IMR-90 (cell line): ENCODE data around the gene CBX5. TPM values are rescaled to one million over a fixed set of nuclear protein-coding genes. Genes with fewer than 3 reads are reported as not detected.

Experiments used
- ATAC-seq: fragments of 200-7000 bp; cut with Tn5 transposase; 2 replicates; pipeline ENCODE4 v1.9.1; 2020; ENCODE audit warnings: low read depth, mild to moderate bottlenecking, moderate library complexity
- BruUV-seq: library from RNA; stranded (reverse); fragments of 400-500 nt; replicated peaks from 2 replicates; lab custom pipeline; 2021; lab: Mats Ljungman, UMichigan
- CTCF ChIA-PET: fragments of 300-600 bp; formaldehyde crosslinking; extraction: SDS; loops from one replicate; lab custom pipeline; 2021; ENCODE audit warnings: antibody characterized with exemption; lab: Yijun Ruan, JAX
- POLR2A ChIA-PET: fragments of 300-600 bp; sonication (Branson Sonifier 250); formaldehyde crosslinking; loops from one replicate; lab custom pipeline; 2022; ENCODE audit warnings: antibody characterized with exemption; ENCODE audit not compliant: unreplicated experiment; lab: Charles Lee
- DNase-seq: peaks from one replicate; pipeline ENCODE4 v3.0.0; 2013
- H2AFZ ChIP-seq: replicated peaks from 2 replicates; pipeline ENCODE3; 2013; ENCODE audit warnings: low read length, mild to moderate bottlenecking; ENCODE audit not compliant: poor library complexity
- H2AK5ac ChIP-seq: 2 replicates; pipeline ENCODE4 v1.6.1; 2013; ENCODE audit warnings: low read depth, low read length, inconsistent platforms
- H2AK9ac ChIP-seq: replicated peaks from 2 replicates; pipeline ENCODE3; 2013; ENCODE audit warnings: mild to moderate bottlenecking, low read depth, low read length, moderate library complexity; ENCODE audit not compliant: poor library complexity
- H2BK120ac ChIP-seq: 2 replicates; pipeline ENCODE4 v1.6.1; 2013; ENCODE audit warnings: low read depth, low read length, inconsistent platforms
- H2BK15ac ChIP-seq: 3 replicates; pipeline ENCODE4 v1.6.1; 2013; ENCODE audit warnings: low read depth, low read length, inconsistent platforms
- H2BK20ac ChIP-seq: 2 replicates; pipeline ENCODE4 v1.6.1; 2013; ENCODE audit warnings: low read depth, mild to moderate bottlenecking, inconsistent platforms, low read length, moderate library complexity
- H2BK5ac ChIP-seq: 2 replicates; pipeline ENCODE4 v1.6.1; 2013; ENCODE audit warnings: mild to moderate bottlenecking, low read depth, low read length, inconsistent platforms; ENCODE audit not compliant: poor library complexity, severe bottlenecking
- H3K14ac ChIP-seq: replicated peaks from 2 replicates; pipeline ENCODE4 v1.6.1; 2013; ENCODE audit warnings: low read depth, low read length, inconsistent platforms
- H3K18ac ChIP-seq: 2 replicates; pipeline ENCODE4 v1.6.1; 2013; ENCODE audit warnings: low read depth, low read length, control low read depth
- H3K23ac ChIP-seq: 2 replicates; pipeline ENCODE4 v1.6.1; 2013; ENCODE audit warnings: low read depth, low read length, inconsistent platforms
- H3K27ac ChIP-seq: 2 replicates; pipeline ENCODE4 v1.5.1; 2013; ENCODE audit warnings: mild to moderate bottlenecking, control low read depth, low read length; ENCODE audit not compliant: insufficient read depth
- H3K27me3 ChIP-seq: 2 replicates; pipeline ENCODE4 v1.6.1; 2013; ENCODE audit warnings: low read length; ENCODE audit not compliant: control insufficient read depth, insufficient read depth
- H3K36me3 ChIP-seq: 2 replicates; pipeline ENCODE4 v1.6.1; 2013; ENCODE audit warnings: low read length, mixed read lengths; ENCODE audit not compliant: control insufficient read depth, insufficient read depth
- H3K4ac ChIP-seq: 2 replicates; pipeline ENCODE4 v1.6.1; 2013; ENCODE audit warnings: low read depth, low read length, inconsistent platforms
- H3K4me1 ChIP-seq: 2 replicates; pipeline ENCODE4 v1.6.1; 2013; ENCODE audit warnings: low read length, mixed read lengths; ENCODE audit not compliant: control insufficient read depth, insufficient read depth
- H3K4me2 ChIP-seq: 2 replicates; pipeline ENCODE4 v1.6.1; 2013; ENCODE audit warnings: low read depth, mild to moderate bottlenecking, control low read depth, low read length, moderate library complexity
- H3K4me3 ChIP-seq: 2 replicates; pipeline ENCODE4 v1.5.1; 2013; ENCODE audit warnings: low read depth, mild to moderate bottlenecking, control low read depth, low read length, moderate library complexity; ENCODE audit not compliant: insufficient read depth
- H3K56ac ChIP-seq: 2 replicates; pipeline ENCODE4 v1.6.1; 2013; ENCODE audit warnings: low read length, inconsistent platforms; ENCODE audit not compliant: insufficient read depth; ENCODE audit errors: extremely low read depth
- H3K79me1 ChIP-seq, 2 experiments: 2 replicates each; pipeline ENCODE4 v1.6.1; 2013; ENCODE audit warnings: low read length in 2 of 2, inconsistent platforms in 1 of 2, low read depth in 1 of 2
- H3K9ac ChIP-seq: 2 replicates; pipeline ENCODE4 v1.6.1; 2013; ENCODE audit warnings: low read depth, low read length, control low read depth
- H3K9me1 ChIP-seq: 2 replicates; pipeline ENCODE4 v1.6.1; 2013; ENCODE audit warnings: low read length, inconsistent platforms; ENCODE audit not compliant: insufficient read depth
- H3K9me3 ChIP-seq: 2 replicates; pipeline ENCODE4 v1.6.1; 2013; ENCODE audit warnings: low read length; ENCODE audit not compliant: control insufficient read depth, insufficient read depth
- H4K20me1 ChIP-seq: 2 replicates; pipeline ENCODE4 v1.6.1; 2013; ENCODE audit warnings: low read length, inconsistent platforms; ENCODE audit not compliant: insufficient read depth
- H4K5ac ChIP-seq: 2 replicates; pipeline ENCODE4 v1.6.1; 2013; ENCODE audit warnings: mild to moderate bottlenecking, low read depth, low read length, control low read depth
- H4K8ac ChIP-seq, 2 experiments: 2 replicates each; pipeline ENCODE4 v1.6.1; 2013; ENCODE audit warnings: low read depth in 2 of 2, low read length in 2 of 2, control low read depth in 1 of 2, inconsistent platforms in 1 of 2
- H4K91ac ChIP-seq: 2 replicates; pipeline ENCODE4 v1.6.1; 2013; ENCODE audit warnings: low read depth, low read length, inconsistent platforms; ENCODE audit not compliant: insufficient read depth
- BHLHE40 ChIP-seq: fragments of 150-350 bp; IDR thresholded peaks from 2 replicates; pipeline ENCODE4 v1.6.1; 2016; ENCODE audit warnings: mild to moderate bottlenecking, low read depth, low read length
- CEBPB ChIP-seq: IDR thresholded peaks from 2 replicates; pipeline ENCODE4 v1.6.1; 2012; ENCODE audit warnings: low read depth, low read length, improper control_type of control experiment
- CHD1 ChIP-seq: IDR thresholded peaks from 2 replicates; pipeline ENCODE4 v1.6.1; 2012; ENCODE audit warnings: low read depth, low read length, improper control_type of control experiment
- FOS ChIP-seq: fragments of 150-350 bp; IDR thresholded peaks from 2 replicates; pipeline ENCODE4 v1.6.1; 2016; ENCODE audit warnings: low read depth, low read length
- MAFK ChIP-seq: IDR thresholded peaks from 2 replicates; pipeline ENCODE4 v1.6.1; 2012; ENCODE audit warnings: low read depth, low read length, improper control_type of control experiment
- NFE2L2 ChIP-seq: fragments of 150-350 bp; IDR thresholded peaks from 2 replicates; pipeline ENCODE4 v1.6.1; 2016; ENCODE audit warnings: low read depth, mild to moderate bottlenecking, low read length
- RAD21 ChIP-seq: IDR thresholded peaks from 2 replicates; pipeline ENCODE4 v1.6.1; 2012; ENCODE audit warnings: low read length, improper control_type of control experiment
- RCOR1 ChIP-seq: IDR thresholded peaks from 2 replicates; pipeline ENCODE4 v1.6.1; 2012; ENCODE audit warnings: mild to moderate bottlenecking, low read length, improper control_type of control experiment; ENCODE audit not compliant: insufficient replicate concordance
- RFX5 ChIP-seq: IDR thresholded peaks from 2 replicates; pipeline ENCODE4 v1.8.0; 2012; ENCODE audit warnings: low read depth, mild to moderate bottlenecking, low read length, moderate library complexity
- SMC3 ChIP-seq: fragments of 150-350 bp; IDR thresholded peaks from 2 replicates; pipeline ENCODE4 v1.6.1; 2016; ENCODE audit warnings: low read depth, mild to moderate bottlenecking, antibody characterized with exemption, low read length, moderate library complexity
- WGBS, 2 experiments: methylation state at CpG; one replicate each; pipeline versions ENCODE4 v1.1.5 to v1.1.7; 2013; ENCODE audit warnings: missing lambda C conversion rate in 2 of 2; ENCODE audit not compliant: insufficient read length in 1 of 2; ENCODE audit errors: extremely low coverage in 2 of 2; 5-methylcytosine and 5-hydroxymethylcytosine counted together
- dilution Hi-C: fragments of 300-500 bp; cut with HindIII; formaldehyde crosslinking; loops from one replicate; pipeline ENCODE4 v1.14.3; 2018; ENCODE audit warnings: low sequenced_read_pairs; ENCODE audit not compliant: unreplicated experiment
- in situ Hi-C: fragments of 300-500 bp; cut with MboI; formaldehyde crosslinking; loops from 3 replicates; pipeline ENCODE4 v1.14.3; 2019; ENCODE audit warnings: low sequenced_read_pairs, inconsistent platforms, mixed read lengths
- intact Hi-C: fragments of 100-400 bp; cut with micrococcal nuclease; formaldehyde crosslinking; loops from 2 replicates; pipeline ENCODE4 v1.10.0; 2022
- polyA plus RNA-seq, 3 experiments: library from polyadenylated mRNA; depleted of rRNA; stranded (reverse); fragments of >200 nt; gene quantifications; 2 replicates each; pipeline ENCODE4 v1.2.3, GENCODE V29; 2012; ENCODE audit warnings: low replicate concordance in 1 of 3
- total RNA-seq: library from RNA; depleted of rRNA; stranded (reverse); fragments of >200 nt; gene quantifications from 2 replicates; pipeline ENCODE4 v1.2.3, GENCODE V29; 2012
- TF ChIP-seq, protein P1 (sequence below): fragments of 150-350 bp; IDR thresholded peaks from 2 replicates; pipeline ENCODE4 v1.6.1; 2016; ENCODE audit warnings: low read depth, mild to moderate bottlenecking, low read length, moderate library complexity, borderline replicate concordance
- TF ChIP-seq, protein P2 (sequence below): fragments of 150-350 bp; IDR thresholded peaks from 2 replicates; pipeline ENCODE4 v1.6.1; 2017; ENCODE audit warnings: mild to moderate bottlenecking, antibody characterized with exemption, low read length, low read depth

The CBX5 gene
- total and polyA plus RNA-seq, 2 of the 4 experiments (the other 2 are of a cell fraction): 18.0 to 40.9 TPM

DNA sequence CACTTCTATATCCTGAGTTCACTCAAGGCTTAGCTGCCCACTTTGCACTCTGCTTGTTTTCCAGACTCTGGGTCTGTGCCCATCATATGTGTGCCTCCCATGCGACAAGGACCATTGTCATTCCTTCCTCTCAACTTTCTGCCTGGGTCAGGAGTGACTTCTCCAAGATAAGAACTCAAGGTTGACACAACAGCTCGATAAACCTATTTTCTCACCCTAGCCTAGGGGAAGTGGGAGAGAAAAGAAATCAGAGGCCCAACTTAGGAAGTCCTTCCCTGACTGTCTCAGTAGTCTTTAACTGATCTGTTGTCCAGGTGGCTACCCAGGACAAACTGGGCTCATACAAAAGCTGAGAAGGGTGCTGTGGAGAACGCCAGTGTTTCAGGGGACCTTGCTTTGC lies 92.8 kb downstream of the CBX5 start:
- Histone ChIP-seq H4K5ac (no peak overlapping the region), H2AK9ac (no peak overlapping the region), H3K4me2 (no peak overlapping the region), H3K4me3 (no peak overlapping the region), H3K18ac (no peak overlapping the region), H2BK20ac (no peak overlapping the region), H3K79me1 (peaks cover 16 to 23% of the 10 kb centered on the region in 2 experiments), H3K14ac (no peak overlapping the region), H2BK15ac (no peak overlapping the region), H3K27me3 (no peaks in the 10 kb centered on the region), H3K4ac (no peak overlapping the region), H3K56ac (no peak overlapping the region), H3K9me3 (no peaks in the 10 kb centered on the region), H2BK120ac (no peak overlapping the region), H4K8ac (no peak overlapping the region), H4K20me1 (no peaks in the 10 kb centered on the region; the same call in 1 of the 2 replicates), H3K9ac (no peak overlapping the region), H3K4me1 (no peaks in the 10 kb centered on the region), H3K36me3 (peaks cover 5% of the 10 kb centered on the region; the same call in 1 of the 2 replicates), H3K9me1 (peaks cover 8% of the 10 kb centered on the region), H4K91ac (no peak overlapping the region), H3K23ac (no peak overlapping the region), H2AFZ (no peak overlapping the region), H2AK5ac (no peak overlapping the region), H2BK5ac (no peak overlapping the region), H3K27ac (no peak overlapping the region)
- dilution Hi-C loops: no loop called here
- ChIA-PET POLR2A (no interaction called here), CTCF (interaction anchor here (1.6 kb wide), 1 partner anchor 181 kb away, joined by 3 read pairs; no protein-coding TSS in a partner anchor)
- TF ChIP-seq CHD1 (no peak), MAFK (no peak), RCOR1 (no peak), BHLHE40 (no peak), NFE2L2 (no peak), RFX5 (no peak), CEBPB (no peak), SMC3 (no peak), RAD21 (no peak), FOS (no peak)
- TF ChIP-seq, protein P1, sequence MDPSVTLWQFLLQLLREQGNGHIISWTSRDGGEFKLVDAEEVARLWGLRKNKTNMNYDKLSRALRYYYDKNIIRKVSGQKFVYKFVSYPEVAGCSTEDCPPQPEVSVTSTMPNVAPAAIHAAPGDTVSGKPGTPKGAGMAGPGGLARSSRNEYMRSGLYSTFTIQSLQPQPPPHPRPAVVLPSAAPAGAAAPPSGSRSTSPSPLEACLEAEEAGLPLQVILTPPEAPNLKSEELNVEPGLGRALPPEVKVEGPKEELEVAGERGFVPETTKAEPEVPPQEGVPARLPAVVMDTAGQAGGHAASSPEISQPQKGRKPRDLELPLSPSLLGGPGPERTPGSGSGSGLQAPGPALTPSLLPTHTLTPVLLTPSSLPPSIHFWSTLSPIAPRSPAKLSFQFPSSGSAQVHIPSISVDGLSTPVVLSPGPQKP: no peak
- TF ChIP-seq, protein P2, sequence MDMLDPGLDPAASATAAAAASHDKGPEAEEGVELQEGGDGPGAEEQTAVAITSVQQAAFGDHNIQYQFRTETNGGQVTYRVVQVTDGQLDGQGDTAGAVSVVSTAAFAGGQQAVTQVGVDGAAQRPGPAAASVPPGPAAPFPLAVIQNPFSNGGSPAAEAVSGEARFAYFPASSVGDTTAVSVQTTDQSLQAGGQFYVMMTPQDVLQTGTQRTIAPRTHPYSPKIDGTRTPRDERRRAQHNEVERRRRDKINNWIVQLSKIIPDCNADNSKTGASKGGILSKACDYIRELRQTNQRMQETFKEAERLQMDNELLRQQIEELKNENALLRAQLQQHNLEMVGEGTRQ: no peak
- BruUV-seq: no TSS peak
- in situ Hi-C loops: no loop called here
- intact Hi-C loops: no loop called here
- DNase-seq (no peak), ATAC-seq (no peak)
- WGBS, 2 experiments: no CpG with 5 or more reads among the region's 3 CpGs
